ENCODE results near the gene ITGAD. TPM values are rescaled to one million over a fixed set of nuclear protein-coding genes. Genes with fewer than 3 reads are reported as not detected.

Gene ITGAD
- total and polyA plus RNA-seq, 2 of the 13 experiments (the other 11 are each of a cell fraction or from before 2014, with no cell fraction given), result not detected

GRCh38 chr16:31382485-31383161, 10.5 kb upstream of the ITGAD start (continued):
- TF ChIP-seq ZHX2 (IDR thresholded peaks at IDR 0.05; ENCODE audit: low read depth) (no peak), ZHX2 (CRISPR knock-in tag; IDR thresholded peaks at IDR 0.05; ENCODE audit: borderline replicate concordance) (no peak), ZNF83 (CRISPR knock-in tag; IDR thresholded peaks at IDR 0.05; ENCODE audit: borderline replicate concordance) (no peak), ZNF644 (CRISPR knock-in tag; IDR thresholded peaks at IDR 0.05; ENCODE audit: low read depth) (no peak), TEAD3 (CRISPR knock-in tag; optimal IDR thresholded peaks at IDR 0.05; ENCODE audit: borderline replicate concordance) (peak; percentile 50), GATAD2A (CRISPR knock-in tag; IDR thresholded peaks at IDR 0.05) (no peak), ARHGAP35 (CRISPR knock-in tag; IDR thresholded peaks at IDR 0.05; ENCODE audit: borderline replicate concordance) (no peak), ZNF883 (CRISPR knock-in tag; IDR thresholded peaks at IDR 0.05; ENCODE audit: not compliant biosample characterization) (no peak), MYC (CRISPR knock-in tag; IDR thresholded peaks at IDR 0.05; ENCODE audit: borderline replicate concordance) (peak; percentile 37; the same call in 1 of the 2 replicates), POGZ (CRISPR knock-in tag; IDR thresholded peaks at IDR 0.05) (no peak), NCOR1 (IDR thresholded peaks at IDR 0.05; ENCODE audit: borderline replicate concordance, low read length) (no peak), ZNF687 (CRISPR knock-in tag; IDR thresholded peaks at IDR 0.05) (peak; percentile 45), ZFX (CRISPR knock-in tag; IDR thresholded peaks at IDR 0.05; ENCODE audit: low read depth) (no peak), CEBPG (CRISPR knock-in tag; IDR thresholded peaks at IDR 0.05) (peak; percentile 93), ZNF484 (CRISPR knock-in tag; IDR thresholded peaks at IDR 0.05; ENCODE audit: borderline replicate concordance, low read depth) (no peak), RXRA (CRISPR knock-in tag; IDR thresholded peaks at IDR 0.05) (no peak), PCBP2 (optimal IDR thresholded peaks at IDR 0.05; ENCODE audit: low read depth, low read length, poor library complexity, severe bottlenecking) (no peak), ZNF275 (CRISPR knock-in tag; IDR thresholded peaks at IDR 0.05; ENCODE audit: borderline replicate concordance) (no peak), SOX13 (IDR thresholded peaks at IDR 0.05) (no peak), SOX13 (CRISPR knock-in tag; conservative IDR thresholded peaks at IDR 0.05 in 1 of 2, IDR thresholded peaks at IDR 0.05 in 1 of 2) (no peak)

Data from HepG2 (cell line).